ENCODE results near the gene VKORC1L1.
"Not testable (repeated sequence)": the region's sequence is repeated elsewhere in the genome, so short reads cannot be mapped to it uniquely, and the experiment has no call there.

The VKORC1L1 gene

DNA sequence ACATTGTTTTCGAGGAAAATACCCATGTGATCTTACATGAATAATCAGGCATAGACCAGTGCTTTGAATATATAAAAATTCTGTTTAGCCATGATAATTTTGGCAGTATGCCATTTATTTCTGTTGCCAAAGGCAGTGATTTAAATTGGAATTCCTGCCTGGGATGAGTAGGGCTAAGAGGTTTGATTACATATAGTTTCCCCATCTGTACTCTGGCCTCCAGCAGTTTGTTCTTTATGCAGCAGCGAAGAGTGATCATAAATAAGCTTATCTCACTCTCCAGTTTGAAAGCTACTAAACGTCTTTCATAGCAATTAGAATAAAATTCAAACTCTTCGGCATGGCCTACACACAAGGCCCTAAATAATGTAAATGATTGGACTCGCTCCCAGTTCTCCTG lies 72.9 kb downstream of the VKORC1L1 start:
- DNase-seq, result not testable (repeated sequence)

DNA sequence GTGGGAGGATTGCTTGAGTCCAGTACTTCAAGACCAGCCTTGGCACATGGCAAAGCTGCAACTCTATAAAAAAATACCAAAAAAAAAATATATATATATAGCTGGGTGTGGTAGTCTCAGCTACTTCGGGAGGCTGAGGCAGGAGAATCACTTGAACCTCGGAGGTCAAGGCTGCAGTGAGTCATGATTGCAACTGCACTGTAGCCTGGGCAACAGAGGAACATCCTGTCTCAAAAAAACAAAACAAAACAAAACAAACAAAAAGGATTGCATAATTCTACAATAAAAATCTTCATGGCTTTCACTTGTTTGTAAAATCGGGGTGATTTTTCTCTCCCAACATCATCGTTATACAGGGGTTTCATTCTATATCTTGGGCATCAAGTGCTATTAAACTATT lies 74.0 kb downstream of the VKORC1L1 start:
- no peak for DNase-seq

DNA sequence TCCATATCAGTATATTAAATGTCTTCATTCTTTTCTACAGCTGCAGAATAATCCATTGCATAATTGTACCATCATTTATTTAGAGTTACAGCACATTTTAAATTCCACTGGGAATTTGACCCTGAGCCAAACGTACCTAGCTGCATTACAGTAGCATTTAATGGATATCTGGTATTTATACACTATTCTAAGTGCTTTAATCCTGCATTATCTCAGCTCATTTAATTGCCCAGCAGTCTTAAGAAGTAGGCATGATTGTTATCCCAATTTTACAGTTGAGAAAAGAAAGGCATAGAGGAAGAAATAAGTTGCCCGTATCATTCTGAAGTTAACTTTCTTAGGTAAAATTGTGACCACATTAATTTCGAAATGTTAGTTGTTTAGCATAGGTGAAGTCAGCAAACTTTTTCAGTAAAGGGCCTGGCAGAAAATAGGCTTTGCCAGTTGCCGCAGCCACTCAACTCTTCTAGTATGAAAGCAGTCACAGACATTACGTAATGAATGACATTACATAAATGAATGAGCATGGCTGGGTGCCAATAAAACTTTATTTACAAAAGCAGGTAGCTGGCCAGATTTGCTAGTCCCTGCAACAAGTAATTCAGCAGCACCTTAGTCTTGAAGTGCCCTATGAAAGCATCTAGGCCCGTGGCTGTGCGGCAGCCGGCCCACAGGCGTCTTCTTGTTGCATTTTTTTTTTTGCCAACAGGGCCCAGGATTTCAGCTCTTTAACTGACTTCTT lies 79.1 kb downstream of the VKORC1L1 start:
- DNase-seq, result no peak

DNA sequence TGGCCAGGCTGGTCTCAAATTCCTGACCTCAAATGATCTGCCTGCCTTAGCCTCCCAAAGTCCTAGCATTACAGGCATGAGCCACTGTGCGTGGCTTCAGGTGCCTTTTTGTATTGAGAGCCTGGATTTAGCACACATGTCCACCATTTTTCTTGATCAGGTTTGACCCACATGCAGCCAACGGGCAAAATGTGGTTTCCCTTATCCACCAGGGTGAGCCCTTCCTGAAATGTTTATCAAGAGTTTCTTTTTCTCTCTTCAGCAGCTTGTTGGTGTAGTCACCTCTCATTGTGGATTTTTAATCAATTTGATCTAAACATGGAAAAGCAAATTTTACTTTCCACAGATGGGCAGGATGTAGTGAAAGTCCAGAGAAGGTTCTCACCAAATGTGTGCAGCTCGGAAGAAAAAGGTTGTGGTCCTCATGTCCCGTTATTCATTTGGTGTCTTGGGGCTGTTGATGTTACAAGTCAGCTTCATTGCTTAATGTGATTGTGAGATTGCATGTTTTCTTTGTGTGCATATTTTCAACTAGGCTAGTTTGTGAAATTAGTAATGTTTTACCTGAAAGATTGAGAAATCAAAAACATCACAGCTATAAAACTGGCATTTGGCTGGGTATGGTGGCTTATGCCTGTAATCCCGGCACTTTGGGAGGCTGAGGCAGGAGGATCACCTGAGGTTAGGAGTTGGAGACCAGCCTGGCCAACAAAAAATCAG lies 80.3 kb downstream of the VKORC1L1 start:
- DNase-seq, result no peak

DNA sequence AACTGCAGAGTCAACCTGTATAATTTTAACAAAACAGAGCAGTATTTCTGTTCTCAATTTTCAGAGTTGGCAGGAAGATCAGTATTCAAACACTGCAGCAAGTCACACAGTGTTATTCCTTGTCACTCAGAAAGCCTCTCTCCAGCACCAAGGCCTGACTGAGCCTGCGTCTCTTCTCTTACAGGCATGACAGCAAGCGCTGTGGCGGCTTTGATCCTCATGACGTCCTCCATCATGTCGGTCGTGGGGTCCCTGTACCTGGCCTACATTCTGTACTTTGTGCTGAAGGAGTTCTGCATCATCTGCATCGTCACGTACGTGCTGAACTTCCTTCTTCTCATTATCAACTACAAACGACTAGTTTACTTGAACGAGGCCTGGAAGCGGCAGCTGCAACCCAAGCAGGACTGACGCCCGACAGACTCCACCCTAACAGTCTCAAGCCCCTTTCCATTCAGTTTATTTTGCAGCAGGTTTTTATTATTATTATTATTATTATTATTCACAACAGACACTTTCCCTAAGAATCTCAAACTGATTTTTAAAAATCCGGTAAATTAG lies 81.1 kb downstream of the VKORC1L1 start:
- DNase-seq, result no peak

DNA sequence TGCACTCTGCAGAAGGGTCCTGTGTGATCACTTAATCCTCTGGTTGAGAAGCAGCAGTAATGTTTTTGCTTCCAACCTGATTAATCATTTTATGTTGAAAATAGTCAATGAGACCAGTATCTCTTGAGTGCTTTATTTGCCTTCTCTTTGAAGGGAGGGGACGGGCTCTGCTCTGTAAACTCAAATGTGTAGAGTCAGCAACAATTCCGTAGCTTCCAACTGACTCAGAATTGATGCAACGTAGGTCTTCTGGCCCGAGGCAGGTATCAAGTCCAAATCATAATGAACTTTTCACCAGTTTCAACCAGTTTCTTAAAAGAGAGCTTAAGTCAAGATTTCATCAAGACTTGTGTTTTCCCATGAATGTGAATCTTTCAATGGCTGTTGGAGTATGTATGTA lies 82.8 kb downstream of the VKORC1L1 start:
- no peak for DNase-seq

DNA sequence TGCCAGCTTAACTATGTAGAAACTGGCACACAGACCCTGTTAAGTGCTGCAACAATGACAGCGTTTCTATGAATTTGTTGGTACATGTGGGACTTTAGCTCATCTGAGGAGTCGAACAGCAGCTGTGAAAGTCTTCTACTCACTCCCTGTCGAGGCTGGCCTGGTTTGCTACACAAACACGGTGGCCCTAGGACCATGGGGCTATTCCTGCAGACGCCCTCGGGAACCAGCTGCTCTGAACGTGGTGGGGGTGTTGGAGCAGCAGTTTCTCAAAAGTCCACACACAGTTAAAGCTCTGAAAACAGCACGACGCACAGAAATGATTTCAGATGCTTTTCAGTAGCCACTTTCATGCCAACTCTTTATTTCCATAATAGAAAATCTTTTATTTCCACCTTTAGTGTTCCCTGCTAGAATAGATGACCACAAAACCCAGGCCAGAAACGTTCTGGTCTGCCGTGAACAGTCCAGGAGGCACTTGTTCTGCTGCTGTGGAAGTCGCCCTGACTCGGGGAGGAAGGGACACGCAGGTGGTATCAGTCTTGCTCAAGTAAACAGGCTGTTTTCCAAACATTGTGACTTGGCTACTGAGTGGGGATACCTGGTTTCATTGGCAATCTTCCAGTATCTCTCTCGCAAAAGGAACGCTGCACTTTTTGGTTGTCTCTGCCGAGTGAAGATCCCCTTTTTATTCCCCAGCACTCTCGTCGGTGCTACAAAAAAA lies 87.6 kb downstream of the VKORC1L1 start:
- no peak for DNase-seq

DNA sequence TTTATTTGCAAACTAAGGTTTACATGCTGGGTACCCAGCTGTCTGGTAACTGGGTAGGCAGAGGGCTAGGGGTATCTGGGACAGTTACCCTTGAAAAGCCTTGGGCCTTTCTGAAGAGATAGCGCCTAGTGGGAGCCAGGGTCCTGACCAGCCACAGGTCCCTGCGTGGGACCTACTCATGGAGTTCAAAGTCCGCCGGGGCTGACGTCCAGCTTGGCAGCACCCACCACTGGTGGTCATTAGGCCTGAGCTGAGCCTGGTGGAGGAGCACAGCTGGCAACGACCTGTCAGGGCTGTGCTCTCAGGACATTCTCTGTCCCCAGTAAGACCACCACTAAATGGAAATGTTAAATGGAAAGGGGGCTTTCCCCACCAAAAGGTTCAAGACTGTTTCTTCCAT lies 89.2 kb downstream of the VKORC1L1 start:
- DNase-seq, result no peak

DNA sequence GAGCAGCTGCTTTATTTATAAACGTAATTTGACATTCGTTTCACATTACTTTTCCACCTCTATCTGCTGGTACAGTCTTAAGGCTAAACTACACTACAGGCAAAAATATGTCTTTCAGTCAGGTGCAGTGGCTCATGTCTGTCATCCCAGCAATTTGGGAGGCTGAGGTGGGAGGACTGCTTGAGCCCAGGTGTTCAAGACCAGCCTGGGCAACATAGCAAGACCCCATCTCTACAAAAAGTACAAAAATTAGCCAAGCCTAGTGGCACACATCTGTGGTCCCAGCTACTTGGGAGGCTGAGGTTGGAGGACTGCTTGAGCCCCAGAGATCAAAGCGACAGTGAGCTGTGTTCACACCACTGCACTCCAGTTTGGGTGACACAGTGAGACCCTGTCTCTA lies 91.8 kb downstream of the VKORC1L1 start:
- not testable (repeated sequence) for DNase-seq

DNA sequence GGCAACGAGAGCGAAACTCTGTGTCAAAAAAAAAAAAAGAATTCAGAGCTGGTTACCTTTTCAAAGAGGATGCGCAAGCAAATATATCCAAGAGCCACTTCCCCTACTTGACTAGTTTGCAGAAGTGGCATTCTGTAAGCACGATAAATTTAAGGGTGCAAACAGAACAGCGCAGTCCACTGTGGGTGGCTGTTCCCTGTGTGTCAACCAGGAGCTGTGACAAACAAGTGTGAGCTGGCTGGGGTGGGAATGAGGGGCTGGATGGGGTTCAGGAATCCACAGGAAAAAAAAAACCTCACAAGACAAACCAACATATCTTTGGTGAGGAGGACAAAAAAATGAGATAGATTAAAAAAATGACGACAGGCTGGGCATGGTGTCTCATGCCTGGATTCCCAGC lies 93.3 kb downstream of the VKORC1L1 start:
- DNase-seq, result no peak

DNA sequence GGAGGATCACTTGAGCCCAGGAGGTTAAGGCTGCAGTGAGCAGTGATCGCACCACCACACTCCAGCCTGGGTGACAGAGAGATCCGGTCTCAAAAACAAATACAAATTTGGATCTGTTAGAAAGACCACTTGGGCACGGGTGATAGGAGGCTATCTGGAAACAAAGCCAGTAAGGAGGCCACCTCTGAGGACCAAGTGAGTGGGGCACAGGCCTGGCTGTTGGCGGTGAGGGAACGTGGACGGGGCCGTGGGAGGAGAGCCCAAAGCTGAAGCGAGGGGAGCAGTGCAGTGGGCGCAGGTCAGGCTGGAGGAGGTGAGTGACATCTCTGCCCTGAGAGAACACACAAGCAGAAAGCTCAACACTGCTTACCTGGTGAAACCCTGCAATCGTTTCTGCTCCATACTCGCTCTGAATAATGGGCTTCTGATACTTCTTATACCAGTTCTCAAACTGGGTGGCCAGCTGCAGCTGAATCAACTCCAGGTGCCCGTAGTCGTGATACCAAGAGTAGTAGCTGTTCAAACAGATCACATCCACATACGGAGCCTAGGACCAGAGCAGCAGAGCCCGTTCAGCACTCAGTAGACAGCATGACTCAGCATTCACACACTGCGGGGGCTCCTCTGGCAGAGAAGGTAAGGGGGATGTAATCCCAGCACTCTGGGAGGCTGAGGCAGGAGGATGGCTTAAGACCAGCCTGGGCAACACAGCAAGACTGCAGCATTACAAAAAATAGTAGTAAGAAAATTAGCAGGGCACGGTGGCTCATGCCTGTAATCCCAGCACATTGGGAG lies 94.7 kb downstream of the VKORC1L1 start:
- DNase-seq, result no peak

DNA sequence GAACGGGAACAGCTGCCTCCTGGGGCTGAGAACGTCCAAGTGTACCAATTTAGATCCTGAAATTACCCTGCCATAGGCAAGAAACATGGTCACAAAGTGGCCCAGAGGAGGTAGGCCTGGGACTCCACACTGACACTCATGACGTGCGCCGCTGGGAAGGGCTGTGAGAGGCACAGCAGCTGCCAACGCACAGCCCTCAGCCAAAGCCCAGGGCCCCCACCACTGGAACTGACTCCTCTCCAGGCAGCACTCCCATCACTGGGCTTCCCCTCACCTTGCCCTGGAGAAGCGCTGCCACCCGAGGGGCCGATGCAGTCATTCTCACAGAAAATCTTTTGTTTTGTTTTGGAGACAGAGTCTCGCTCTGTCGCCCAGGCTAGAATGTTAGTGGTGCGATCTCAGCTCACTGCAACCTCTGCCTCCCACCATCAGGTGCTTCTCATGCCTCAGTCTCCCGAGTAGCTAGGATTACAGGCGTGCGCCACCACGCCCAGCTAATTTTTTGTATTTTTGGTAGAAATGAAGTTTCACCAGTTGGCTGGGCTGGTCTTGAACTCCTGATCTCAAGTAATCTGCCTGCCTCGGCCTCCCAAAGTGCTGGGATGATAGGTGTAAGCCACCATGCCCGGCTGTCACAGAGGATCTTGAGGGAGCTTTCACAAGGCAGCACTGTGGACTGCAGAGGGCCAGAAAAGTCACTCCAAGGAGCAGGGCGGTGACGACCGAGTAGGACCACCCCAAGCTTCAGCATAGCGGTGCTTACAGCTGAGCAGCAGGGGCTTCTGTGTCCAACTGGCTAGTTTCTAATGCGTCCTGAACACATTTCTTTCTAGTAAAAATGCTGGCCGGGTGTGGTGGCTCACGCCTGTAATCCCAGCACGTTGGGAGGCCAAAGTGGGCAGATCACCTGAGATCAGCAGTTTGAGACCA lies 95.6 kb downstream of the VKORC1L1 start:
- no peak for DNase-seq

DNA sequence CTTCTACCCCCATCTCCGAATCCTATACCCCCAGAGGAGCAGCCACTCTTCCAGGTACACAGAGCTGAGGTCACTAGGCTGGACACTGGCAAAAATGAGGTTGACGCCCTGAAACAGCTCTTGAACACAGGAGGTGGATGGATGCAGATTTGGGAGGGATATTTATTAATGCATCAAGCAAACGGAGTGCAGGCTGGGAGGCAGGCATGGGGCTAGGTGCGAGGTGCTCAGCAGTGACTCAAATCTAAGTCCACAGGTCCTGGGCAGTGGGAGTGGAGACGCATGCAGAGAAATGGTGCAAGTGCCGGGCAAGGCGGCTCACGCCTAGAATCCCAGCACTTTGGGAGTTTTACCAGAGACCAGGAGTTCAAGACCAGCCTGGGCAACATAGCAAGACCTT lies 98.1 kb downstream of the VKORC1L1 start:
- no peak for DNase-seq

DNA sequence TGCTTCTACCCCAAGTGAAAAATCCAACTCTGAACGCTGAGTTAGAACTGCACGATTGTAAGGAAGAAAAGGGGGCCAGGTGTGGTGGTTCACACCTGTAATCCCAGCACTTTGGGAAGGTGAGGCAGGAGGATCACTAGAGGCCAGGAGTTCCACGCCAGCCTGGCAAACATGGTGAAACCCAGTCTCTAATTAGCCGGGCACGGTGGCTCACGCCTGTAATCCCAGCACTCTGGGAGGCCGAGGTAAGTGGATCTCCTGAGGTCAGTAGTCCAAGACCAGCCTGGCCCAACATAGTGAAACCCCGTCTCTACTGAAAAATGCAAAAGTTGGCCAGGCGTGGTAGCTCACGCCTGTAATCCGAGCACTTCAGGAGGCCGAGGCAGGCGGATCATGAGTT lies 100.1 kb downstream of the VKORC1L1 start:
- no peak for DNase-seq

DNA sequence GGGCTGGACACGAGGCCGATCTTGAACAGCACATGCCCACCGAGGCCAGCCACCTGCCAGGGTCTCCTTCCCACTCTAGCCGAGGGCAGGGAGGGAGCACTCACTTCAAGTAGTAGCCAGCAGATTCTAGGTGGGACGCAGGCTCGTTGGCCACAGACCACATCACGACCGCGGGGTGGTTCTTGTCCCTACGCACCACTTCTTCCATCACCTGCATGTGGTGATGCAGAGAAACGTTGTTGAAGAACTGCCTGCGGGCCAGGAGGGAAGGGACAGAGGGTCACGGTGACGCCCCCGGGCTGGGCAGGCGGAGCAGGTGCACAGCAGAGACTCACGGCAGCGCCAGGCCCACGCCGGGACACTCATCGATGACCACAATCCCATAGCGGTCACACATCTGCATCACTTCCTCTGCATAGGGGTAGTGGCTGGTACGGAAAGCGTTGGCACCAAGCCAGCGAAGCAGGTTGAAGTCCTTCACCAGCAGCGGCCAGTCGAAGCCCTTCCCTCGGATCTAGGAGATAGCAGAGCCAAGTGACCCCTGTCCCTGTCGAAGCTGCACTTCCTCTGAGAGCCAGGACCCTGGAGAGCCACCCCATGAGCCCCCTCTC lies 101.4 kb downstream of the VKORC1L1 start:
- no peak for DNase-seq

DNA sequence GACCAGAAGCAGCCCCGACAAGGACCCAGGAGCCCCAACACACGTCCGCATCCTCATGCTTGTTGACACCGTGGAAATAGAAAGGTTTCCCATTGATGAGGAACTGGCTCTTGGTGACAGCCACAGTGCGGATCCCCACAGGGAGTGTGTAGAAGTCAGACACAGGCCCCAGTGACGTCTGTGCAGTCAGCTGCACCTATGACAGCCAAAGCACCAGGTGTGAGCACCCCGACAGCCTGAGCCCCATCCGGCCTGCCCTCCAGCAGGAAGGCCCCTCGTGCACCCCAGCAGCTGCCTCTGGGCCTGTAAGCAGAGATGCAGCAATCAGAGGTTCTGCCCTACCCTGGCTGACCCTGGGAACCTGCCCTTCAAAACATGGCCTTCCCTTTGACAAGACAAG lies 102.0 kb downstream of the VKORC1L1 start:
- DNase-seq, result no peak

DNA sequence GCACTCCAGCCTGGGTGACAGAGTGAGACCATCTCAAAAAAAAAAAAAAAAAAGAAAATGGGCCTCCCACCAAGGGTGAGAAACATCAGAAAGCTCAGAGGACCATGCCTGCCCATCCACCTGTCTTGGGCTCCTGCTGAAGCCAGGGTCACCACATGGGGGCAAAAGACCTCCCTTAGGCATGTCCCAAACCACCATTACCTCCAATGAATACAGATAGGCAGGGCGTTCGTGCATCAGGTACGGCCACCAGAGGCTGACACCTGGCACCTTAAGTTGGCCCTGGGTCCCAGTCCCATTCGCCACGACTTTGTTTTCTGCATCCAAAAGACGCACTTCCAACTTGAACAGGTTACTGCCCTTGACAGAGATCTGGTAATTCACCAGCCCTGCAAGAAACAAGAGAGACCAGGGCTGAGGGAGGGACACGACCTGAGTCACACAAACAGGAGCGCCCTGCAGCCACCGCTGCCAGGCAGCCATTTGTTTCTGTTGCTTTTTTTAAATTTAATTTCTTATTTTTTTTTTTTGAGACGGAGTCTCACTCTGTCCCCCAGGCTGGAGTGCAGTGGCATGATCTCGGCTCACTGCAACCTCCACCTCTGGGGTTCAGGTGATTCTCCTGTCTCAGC lies 103.1 kb downstream of the VKORC1L1 start:
- DNase-seq, result no peak

DNA sequence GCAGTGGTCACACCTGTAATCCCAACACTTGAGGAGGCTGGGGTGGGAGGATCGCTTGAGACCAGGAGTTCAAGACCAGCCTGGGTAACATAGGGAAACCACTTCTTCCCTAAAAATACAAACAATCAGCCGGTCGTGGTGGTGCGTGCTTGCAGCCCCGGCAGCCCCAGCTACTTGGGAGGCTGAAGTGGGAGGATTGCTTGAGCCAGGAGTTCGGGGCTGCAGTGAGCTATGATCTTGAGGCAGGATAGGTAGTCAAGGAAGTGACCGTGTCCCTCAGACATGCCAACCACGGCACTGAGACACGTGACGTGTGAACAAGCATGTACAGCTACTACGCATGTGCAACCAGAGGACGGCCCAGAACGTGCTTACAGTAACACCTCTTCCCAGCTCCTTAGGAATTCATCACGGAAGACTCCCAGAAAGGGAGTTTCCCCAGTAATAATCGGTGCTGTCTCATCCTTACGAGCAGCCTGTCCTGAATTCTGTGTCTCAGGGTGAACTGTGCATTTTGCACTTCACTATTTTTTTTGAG lies 103.9 kb downstream of the VKORC1L1 start:
- DNase-seq, result no peak

DNA sequence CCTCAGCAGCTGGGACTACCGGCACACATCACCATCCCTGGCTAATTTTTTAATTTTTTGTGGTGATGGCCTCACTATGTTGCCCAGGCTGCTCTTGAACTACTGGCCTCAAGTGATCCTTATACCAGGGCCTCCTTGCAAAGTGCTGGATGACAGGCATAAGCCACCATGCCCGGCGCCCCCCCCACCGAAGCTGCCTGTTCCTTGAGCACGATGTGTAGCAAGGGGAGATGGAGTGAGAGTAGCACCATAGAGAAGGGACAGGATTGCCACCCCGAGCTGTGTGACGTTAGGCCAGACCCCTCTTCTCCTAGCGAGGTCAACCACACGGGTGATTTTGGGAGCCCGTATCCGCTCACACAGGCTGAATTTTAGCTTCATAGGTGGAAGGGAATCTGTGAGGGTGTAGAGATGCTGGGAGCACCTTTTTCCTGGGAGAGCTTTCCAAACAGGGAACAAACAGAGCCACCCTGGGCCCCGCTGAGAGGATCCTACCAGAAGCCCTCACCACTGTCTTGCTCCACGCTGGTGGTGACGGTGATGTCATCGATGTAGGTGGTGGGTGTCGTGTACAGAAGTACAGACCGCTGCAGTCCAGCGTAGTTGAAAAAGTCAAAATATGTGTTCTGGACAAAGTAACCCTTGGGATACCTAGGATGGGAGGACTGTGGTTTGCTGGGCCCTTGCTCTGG lies 106.2 kb downstream of the VKORC1L1 start:
- no peak for DNase-seq
